HL-60 (cell line): ENCODE measurements around the gene ADRM1.

Experiments
- DNase-seq, 2 experiments: peaks; one replicate each; pipeline ENCODE4 v3.0.0-alpha.2; 2010 to 2020; ENCODE audit warnings: low read depth in 1 of 2, low spot score in 1 of 2
- H3K27ac ChIP-seq: fragments of 250-450 bp; sonication (Bioruptor Pico); replicated peaks from 2 replicates; pipeline ENCODE4 v1.5.1; 2020; ENCODE audit warnings: mild to moderate bottlenecking, moderate library complexity
- H3K27me3 ChIP-seq: fragments of 250-450 bp; sonication (Bioruptor Pico); 2 replicates; pipeline ENCODE4 v1.5.1; 2021; ENCODE audit warnings: mild to moderate bottlenecking, moderate library complexity; ENCODE audit not compliant: insufficient read depth, poor library complexity, severe bottlenecking
- H3K4me3 ChIP-seq: replicated peaks from 2 replicates; pipeline ENCODE4 v1.5.1; 2011; ENCODE audit warnings: mild to moderate bottlenecking, control low read depth, low read length; ENCODE audit not compliant: insufficient read depth
- GABPA ChIP-seq: IDR thresholded peaks from 2 replicates; pipeline ENCODE4 v1.6.1; 2012; ENCODE audit warnings: low read depth
- POLR2AphosphoS5 ChIP-seq: IDR thresholded peaks from 2 replicates; pipeline ENCODE4 v1.6.1; 2012; ENCODE audit warnings: low read depth
- SPI1 ChIP-seq: IDR thresholded peaks from 2 replicates; pipeline ENCODE4 v1.6.1; 2012; ENCODE audit warnings: low read depth, mild to moderate bottlenecking, borderline replicate concordance
- TF ChIP-seq, protein P1 (sequence below): IDR thresholded peaks from one replicate; pipeline ENCODE4 v1.5.1; 2011; ENCODE audit warnings: low read length, control low read depth, inconsistent platforms; ENCODE audit not compliant: insufficient read depth
- TF ChIP-seq, protein P2 (sequence below): IDR thresholded peaks from 2 replicates; pipeline ENCODE4 v1.6.1; 2012; ENCODE audit warnings: low read depth; ENCODE audit not compliant: insufficient replicate concordance

ADRM1 gene

DNA sequence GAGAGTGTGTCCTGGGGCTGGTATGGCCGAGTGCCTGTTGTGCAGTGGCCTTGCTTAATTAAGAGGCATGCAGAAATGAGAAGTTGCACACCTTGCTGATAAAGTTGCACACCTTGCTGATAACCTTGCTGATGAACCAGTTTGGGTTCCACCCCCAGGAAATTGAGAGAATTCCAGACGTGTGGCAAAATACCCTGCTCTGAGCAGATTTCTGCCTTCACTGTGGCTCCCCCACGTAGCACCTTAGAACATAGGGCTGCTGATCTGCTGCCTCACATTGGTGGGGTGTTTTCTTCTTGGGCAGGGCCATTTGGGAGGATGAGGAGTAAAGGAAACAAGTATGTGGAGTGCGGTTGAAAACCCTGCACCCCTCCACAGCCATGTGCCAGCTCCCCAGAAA lies 22.5 kb upstream of the ADRM1 start:
- Histone ChIP-seq H3K4me3 (no peak overlapping the region), H3K27ac (no peak overlapping the region), H3K27me3 (no peaks in the 10 kb centered on the region)
- TF ChIP-seq SPI1 (no peak), GABPA (no peak), POLR2AphosphoS5 (no peak)
- TF ChIP-seq, protein P1, sequence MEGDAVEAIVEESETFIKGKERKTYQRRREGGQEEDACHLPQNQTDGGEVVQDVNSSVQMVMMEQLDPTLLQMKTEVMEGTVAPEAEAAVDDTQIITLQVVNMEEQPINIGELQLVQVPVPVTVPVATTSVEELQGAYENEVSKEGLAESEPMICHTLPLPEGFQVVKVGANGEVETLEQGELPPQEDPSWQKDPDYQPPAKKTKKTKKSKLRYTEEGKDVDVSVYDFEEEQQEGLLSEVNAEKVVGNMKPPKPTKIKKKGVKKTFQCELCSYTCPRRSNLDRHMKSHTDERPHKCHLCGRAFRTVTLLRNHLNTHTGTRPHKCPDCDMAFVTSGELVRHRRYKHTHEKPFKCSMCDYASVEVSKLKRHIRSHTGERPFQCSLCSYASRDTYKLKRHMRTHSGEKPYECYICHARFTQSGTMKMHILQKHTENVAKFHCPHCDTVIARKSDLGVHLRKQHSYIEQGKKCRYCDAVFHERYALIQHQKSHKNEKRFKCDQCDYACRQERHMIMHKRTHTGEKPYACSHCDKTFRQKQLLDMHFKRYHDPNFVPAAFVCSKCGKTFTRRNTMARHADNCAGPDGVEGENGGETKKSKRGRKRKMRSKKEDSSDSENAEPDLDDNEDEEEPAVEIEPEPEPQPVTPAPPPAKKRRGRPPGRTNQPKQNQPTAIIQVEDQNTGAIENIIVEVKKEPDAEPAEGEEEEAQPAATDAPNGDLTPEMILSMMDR = no peak
- TF ChIP-seq, protein P2, sequence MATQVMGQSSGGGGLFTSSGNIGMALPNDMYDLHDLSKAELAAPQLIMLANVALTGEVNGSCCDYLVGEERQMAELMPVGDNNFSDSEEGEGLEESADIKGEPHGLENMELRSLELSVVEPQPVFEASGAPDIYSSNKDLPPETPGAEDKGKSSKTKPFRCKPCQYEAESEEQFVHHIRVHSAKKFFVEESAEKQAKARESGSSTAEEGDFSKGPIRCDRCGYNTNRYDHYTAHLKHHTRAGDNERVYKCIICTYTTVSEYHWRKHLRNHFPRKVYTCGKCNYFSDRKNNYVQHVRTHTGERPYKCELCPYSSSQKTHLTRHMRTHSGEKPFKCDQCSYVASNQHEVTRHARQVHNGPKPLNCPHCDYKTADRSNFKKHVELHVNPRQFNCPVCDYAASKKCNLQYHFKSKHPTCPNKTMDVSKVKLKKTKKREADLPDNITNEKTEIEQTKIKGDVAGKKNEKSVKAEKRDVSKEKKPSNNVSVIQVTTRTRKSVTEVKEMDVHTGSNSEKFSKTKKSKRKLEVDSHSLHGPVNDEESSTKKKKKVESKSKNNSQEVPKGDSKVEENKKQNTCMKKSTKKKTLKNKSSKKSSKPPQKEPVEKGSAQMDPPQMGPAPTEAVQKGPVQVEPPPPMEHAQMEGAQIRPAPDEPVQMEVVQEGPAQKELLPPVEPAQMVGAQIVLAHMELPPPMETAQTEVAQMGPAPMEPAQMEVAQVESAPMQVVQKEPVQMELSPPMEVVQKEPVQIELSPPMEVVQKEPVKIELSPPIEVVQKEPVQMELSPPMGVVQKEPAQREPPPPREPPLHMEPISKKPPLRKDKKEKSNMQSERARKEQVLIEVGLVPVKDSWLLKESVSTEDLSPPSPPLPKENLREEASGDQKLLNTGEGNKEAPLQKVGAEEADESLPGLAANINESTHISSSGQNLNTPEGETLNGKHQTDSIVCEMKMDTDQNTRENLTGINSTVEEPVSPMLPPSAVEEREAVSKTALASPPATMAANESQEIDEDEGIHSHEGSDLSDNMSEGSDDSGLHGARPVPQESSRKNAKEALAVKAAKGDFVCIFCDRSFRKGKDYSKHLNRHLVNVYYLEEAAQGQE = no peak
- no peak for DNase-seq

DNA sequence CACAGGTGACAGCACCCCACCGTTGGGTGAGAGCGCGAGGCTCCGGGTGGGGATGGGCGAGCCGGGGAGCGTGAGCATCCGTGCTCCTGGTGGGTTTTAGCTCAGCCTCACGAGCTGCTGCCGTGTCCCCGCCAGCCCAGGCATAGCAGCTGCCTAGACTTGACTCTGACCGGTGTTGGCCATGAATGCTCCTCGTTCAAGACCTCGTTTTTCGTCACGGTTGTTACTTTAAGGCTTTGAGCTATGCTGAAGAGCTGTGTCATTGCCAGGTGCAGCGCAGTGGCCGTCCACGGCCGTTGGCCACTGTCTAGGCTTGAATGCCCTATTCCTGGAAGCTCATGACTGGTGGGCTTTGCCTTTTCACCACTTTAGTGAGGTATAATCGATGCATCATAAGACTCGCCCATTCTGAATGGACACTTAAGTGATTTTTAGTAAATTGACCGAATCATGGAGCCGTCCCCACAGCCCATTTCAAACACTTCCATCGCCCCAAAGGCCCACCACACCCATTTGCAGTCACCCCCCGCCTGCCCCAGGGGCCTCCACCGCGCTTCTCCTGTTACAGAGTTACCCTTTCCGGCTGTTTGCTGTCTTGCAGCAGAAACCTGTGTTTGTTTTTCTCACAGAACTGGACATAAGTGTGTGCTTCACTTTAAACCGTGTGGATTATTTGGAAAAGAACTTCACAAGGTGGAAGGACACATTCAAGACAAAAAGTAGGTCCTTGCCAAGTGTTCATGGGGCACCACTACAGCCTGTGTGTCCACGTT lies 21.4 kb upstream of the ADRM1 start:
- TF ChIP-seq POLR2AphosphoS5 = no peak
- no peak for TF ChIP-seq GABPA
- TF ChIP-seq, protein P2 = no peak
- TF ChIP-seq SPI1 = no peak
- TF ChIP-seq, protein P1 = no peak
- H3K27ac ChIP-seq = no peak overlapping the region

DNA sequence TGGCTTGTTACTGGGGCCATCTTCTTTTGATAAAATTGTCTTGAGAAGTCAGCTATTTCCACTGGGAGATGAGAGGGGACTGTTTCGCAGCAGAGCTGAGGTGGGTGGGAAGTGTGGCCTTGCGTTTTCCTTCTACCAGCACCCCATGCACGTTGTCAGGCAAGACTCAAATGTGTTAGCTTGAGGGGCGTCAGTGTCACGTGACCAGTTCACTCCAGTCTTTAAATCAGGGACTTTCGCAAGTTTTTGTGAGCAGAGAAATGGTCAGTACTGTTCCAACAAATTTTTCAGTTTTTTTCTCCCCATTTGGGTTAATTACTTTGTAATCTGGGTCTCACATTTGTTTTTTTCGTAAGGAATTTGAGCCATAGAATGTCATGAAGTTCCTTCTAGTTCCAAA lies 20.7 kb upstream of the ADRM1 start:
- no peak overlapping the region for H3K27ac ChIP-seq
- DNase-seq = no peak
- no peak overlapping the region for H3K4me3 ChIP-seq
- H3K27me3 ChIP-seq = no peaks in the 10 kb centered on the region
- TF ChIP-seq SPI1 (no peak), GABPA (no peak), POLR2AphosphoS5 (no peak)
- TF ChIP-seq, protein P2 = no peak
- TF ChIP-seq, protein P1 = no peak

More for the DNA sequence above, 21.4 kb upstream of the ADRM1 start:
- Histone ChIP-seq H3K27me3 (no peaks in the 10 kb centered on the region), H3K4me3 (no peak overlapping the region)
- no peak for DNase-seq
